ENCODE measurements around the gene RNASE9. TPM values are rescaled to one million over a fixed set of nuclear protein-coding genes. Genes with fewer than 3 reads are reported as not detected.

The RNASE9 gene
- total RNA-seq, 4 donors from 2014 or later: not detected

- no peak overlapping the region for H3K27ac ChIP-seq
- no peaks in the 10 kb centered on the region for H3K27me3 ChIP-seq
- no peak for DNase-seq
- H3K4me1 ChIP-seq: no peaks in the 10 kb centered on the region
- TF ChIP-seq POLR2A (IDR thresholded peaks at IDR 0.05) (no peak), CTCF (IDR thresholded peaks at IDR 0.05) (no peak)
- H3K9me3 ChIP-seq: no peaks in the 10 kb centered on the region
- H3K4me3 ChIP-seq: no peak overlapping the region
- no peaks in the 10 kb centered on the region for H3K36me3 ChIP-seq
Measured at GRCh38 chr14:20557212-20557542, 3.7 kb downstream of the RNASE9 start.

GRCh38 chr14:20556500-20557211, 4.2 kb downstream of the RNASE9 start:
- Histone ChIP-seq H3K4me1 (no peaks in the 10 kb centered on the region), H3K9me3 (no peaks in the 10 kb centered on the region), H3K27ac (no peak overlapping the region), H3K36me3 (no peaks in the 10 kb centered on the region), H3K27me3 (no peaks in the 10 kb centered on the region), H3K4me3 (no peak overlapping the region)
- TF ChIP-seq CTCF (IDR thresholded peaks at IDR 0.05) (no peak), POLR2A (IDR thresholded peaks at IDR 0.05) (no peak)
- DNase-seq: no peak

- H3K4me1 ChIP-seq: no peaks in the 10 kb centered on the region
- TF ChIP-seq CTCF (IDR thresholded peaks at IDR 0.05) (no peak), POLR2A (IDR thresholded peaks at IDR 0.05) (no peak)
- H3K36me3 ChIP-seq: no peaks in the 10 kb centered on the region
- DNase-seq: no peak
- no peak overlapping the region for H3K4me3 ChIP-seq
- H3K27ac ChIP-seq: no peak overlapping the region
- H3K27me3 ChIP-seq: no peaks in the 10 kb centered on the region
- H3K9me3 ChIP-seq: no peaks in the 10 kb centered on the region
Measured at GRCh38 chr14:20555845-20556244, 5.0 kb downstream of the RNASE9 start.

GRCh38 chr14:20553024-20553423, 7.8 kb downstream of the RNASE9 start:
- TF ChIP-seq POLR2A (IDR thresholded peaks at IDR 0.05) (no peak), CTCF (IDR thresholded peaks at IDR 0.05) (no peak)
- no peak for DNase-seq
- Histone ChIP-seq H3K4me1 (no peaks in the 10 kb centered on the region), H3K4me3 (no peak overlapping the region), H3K9me3 (no peaks in the 10 kb centered on the region), H3K36me3 (no peaks in the 10 kb centered on the region), H3K27ac (no peak overlapping the region), H3K27me3 (no peaks in the 10 kb centered on the region)

GRCh38 chr14:20551606-20552005, 9.2 kb downstream of the RNASE9 start:
- Histone ChIP-seq H3K36me3 (no peaks in the 10 kb centered on the region), H3K4me3 (no peak overlapping the region), H3K4me1 (no peaks in the 10 kb centered on the region), H3K9me3 (no peaks in the 10 kb centered on the region), H3K27me3 (no peaks in the 10 kb centered on the region), H3K27ac (no peak overlapping the region)
- no peak for DNase-seq
- no peak for TF ChIP-seq CTCF (IDR thresholded peaks at IDR 0.05)

- DNase-seq: no peak
- no peaks in the 10 kb centered on the region for H3K4me1 ChIP-seq
- no peak overlapping the region for H3K4me3 ChIP-seq
- no peaks in the 10 kb centered on the region for H3K27me3 ChIP-seq
- no peaks in the 10 kb centered on the region for H3K36me3 ChIP-seq
- TF ChIP-seq POLR2A (IDR thresholded peaks at IDR 0.05) (no peak), CTCF (IDR thresholded peaks at IDR 0.05) (no peak)
- no peak overlapping the region for H3K27ac ChIP-seq
- no peaks in the 10 kb centered on the region for H3K9me3 ChIP-seq
Measured at GRCh38 chr14:20550926-20551325, 9.9 kb downstream of the RNASE9 start.

Measured in Peyer's patch (tissue), 4 donors.